Activated CD4-positive, alpha-beta memory T cell treated with anti-CD3 and anti-CD28 coated beads for 36 hours (primary cell): Measurements from ENCODE around the gene FHIP2A. TPM values are rescaled to one million over a fixed set of nuclear protein-coding genes. Genes with fewer than 3 reads are reported as not detected.
"Not testable (repeated sequence)": the region's sequence is repeated elsewhere in the genome, so short reads cannot be mapped to it uniquely, and the experiment has no call there.

Experiments
- CTCF ChIA-PET: fragments of 350-600 bp; sonication (Branson Sonifier 250); formaldehyde crosslinking; loops from one replicate; lab custom pipeline; 2021; ENCODE audit warnings: antibody characterized with exemption, inconsistent platforms; lab: Charles Lee
- POLR2A ChIA-PET: fragments of 350-600 bp; sonication (Branson Sonifier 250); formaldehyde crosslinking; loops from one replicate; lab custom pipeline; 2021; ENCODE audit warnings: antibody characterized with exemption; lab: Charles Lee
- DNase-seq: peaks from one replicate; pipeline ENCODE4 v3.0.0-alpha.2; 2020
- H3K27ac Mint-ChIP-seq: one replicate; pipeline ENCODE4 v1.8.0; 2021; ENCODE audit warnings: mixed read lengths
- H3K27me3 Mint-ChIP-seq: one replicate; pipeline ENCODE4 v1.8.0; 2021; ENCODE audit warnings: mixed read lengths
- H3K36me3 Mint-ChIP-seq: one replicate; pipeline ENCODE4 v1.8.0; 2021; ENCODE audit warnings: mixed read lengths
- H3K4me1 Mint-ChIP-seq: one replicate; pipeline ENCODE4 v1.8.0; 2021; ENCODE audit warnings: low read depth, mixed read lengths
- H3K4me3 Mint-ChIP-seq: one replicate; pipeline ENCODE4 v1.8.0; 2021; ENCODE audit warnings: mild to moderate bottlenecking, mixed read lengths
- H3K9me3 Mint-ChIP-seq: one replicate; pipeline ENCODE4 v1.8.0; 2021; ENCODE audit warnings: mixed read lengths
- intact Hi-C: fragments of 100-400 bp; cut with micrococcal nuclease; formaldehyde crosslinking; loops from one replicate; pipeline ENCODE4 v1.15.1; 2023
- total RNA-seq, 2 experiments: library from RNA; stranded (reverse); gene quantifications; one replicate each; pipeline ENCODE4 v1.2.3, GENCODE V29; 2021

Gene FHIP2A
- total RNA-seq, 2 experiments from 2014 or later: 17.2 to 21.4 TPM

GRCh38 chr10:114845978-114846693, 24.6 kb downstream of the FHIP2A start:
- no peak overlapping the region for H3K27ac Mint-ChIP-seq
- no peaks in the 10 kb centered on the region for H3K27me3 Mint-ChIP-seq
- ChIA-PET POLR2A (no interaction called here), CTCF (no interaction called here)
- DNase-seq: no peak
- intact Hi-C loops: no loop called here
- peaks cover 13% of the 10 kb centered on the region for H3K4me1 Mint-ChIP-seq
- peaks cover 51% of the 10 kb centered on the region for H3K36me3 Mint-ChIP-seq
- no peak overlapping the region for H3K4me3 Mint-ChIP-seq
- H3K9me3 Mint-ChIP-seq: no peaks in the 10 kb centered on the region

GRCh38 chr10:114847517-114847916, 25.9 kb downstream of the FHIP2A start:
- CTCF ChIA-PET, intact Hi-C loops, H3K9me3 Mint-ChIP-seq, POLR2A ChIA-PET, H3K27ac Mint-ChIP-seq, H3K4me3 Mint-ChIP-seq, DNase-seq, H3K27me3 Mint-ChIP-seq: not testable (repeated sequence)
- Mint-ChIP-seq H3K4me1 (peaks cover 13% of the 10 kb centered on the region), H3K36me3 (peaks cover 58% of the 10 kb centered on the region)

GRCh38 chr10:114849674-114850073, 28.1 kb downstream of the FHIP2A start:
- ChIA-PET CTCF (no interaction called here), POLR2A (no interaction called here)
- DNase-seq: no peak
- intact Hi-C loops: no loop called here
- no peak overlapping the region for H3K4me3 Mint-ChIP-seq
- H3K27me3 Mint-ChIP-seq: no peaks in the 10 kb centered on the region
- H3K36me3 Mint-ChIP-seq: peaks cover 55% of the 10 kb centered on the region
- H3K9me3 Mint-ChIP-seq: no peaks in the 10 kb centered on the region
- H3K27ac Mint-ChIP-seq: no peak overlapping the region
- peaks cover 13% of the 10 kb centered on the region for H3K4me1 Mint-ChIP-seq

GRCh38 chr10:114850126-114850525, 28.5 kb downstream of the FHIP2A start:
- Mint-ChIP-seq H3K27me3 (no peaks in the 10 kb centered on the region), H3K4me3 (no peak overlapping the region), H3K9me3 (no peaks in the 10 kb centered on the region), H3K36me3 (peaks cover 58% of the 10 kb centered on the region), H3K4me1 (peaks cover 13% of the 10 kb centered on the region), H3K27ac (no peak overlapping the region)
- no peak for DNase-seq
- ChIA-PET CTCF (interaction anchor here (0.7 kb wide), 1 partner anchor 29 kb away, joined by 3 read pairs; no protein-coding TSS in a partner anchor), POLR2A (interaction anchor here (0.6 kb wide), 1 partner anchor 1843 kb away, joined by 4 read pairs; no protein-coding TSS in a partner anchor)
- intact Hi-C loops: no loop called here

GRCh38 chr10:114851336-114851735, 29.8 kb downstream of the FHIP2A start:
- Mint-ChIP-seq H3K27me3 (no peaks in the 10 kb centered on the region), H3K9me3 (no peaks in the 10 kb centered on the region), H3K4me3 (no peak overlapping the region), H3K27ac (no peak overlapping the region), H3K36me3 (peaks cover 57% of the 10 kb centered on the region), H3K4me1 (peaks cover 17% of the 10 kb centered on the region)
- no peak for DNase-seq
- ChIA-PET POLR2A (no interaction called here), CTCF (no interaction called here)
- intact Hi-C loops: no loop called here

GRCh38 chr10:114852197-114852596, 30.6 kb downstream of the FHIP2A start:
- Mint-ChIP-seq H3K27me3 (no peaks in the 10 kb centered on the region), H3K27ac (no peak overlapping the region), H3K9me3 (no peaks in the 10 kb centered on the region), H3K4me1 (peaks cover 23% of the 10 kb centered on the region), H3K4me3 (no peak overlapping the region), H3K36me3 (peaks cover 53% of the 10 kb centered on the region)
- ChIA-PET CTCF (no interaction called here), POLR2A (no interaction called here)
- no peak for DNase-seq
- intact Hi-C loops: no loop called here

- H3K4me3 Mint-ChIP-seq: no peak overlapping the region
- H3K9me3 Mint-ChIP-seq: no peaks in the 10 kb centered on the region
- DNase-seq: no peak
- ChIA-PET POLR2A (no interaction called here), CTCF (interaction anchor here (1.2 kb wide), 1 partner anchor 367 kb away, joined by 3 read pairs; no protein-coding TSS in a partner anchor)
- no peak overlapping the region for H3K27ac Mint-ChIP-seq
- H3K4me1 Mint-ChIP-seq: peaks cover 28% of the 10 kb centered on the region
- H3K36me3 Mint-ChIP-seq: peaks cover 48% of the 10 kb centered on the region
- intact Hi-C loops: no loop called here
- H3K27me3 Mint-ChIP-seq: no peaks in the 10 kb centered on the region
These were observed 33.3 kb downstream of the FHIP2A start for GRCh38 chr10:114854906-114855305.

- Mint-ChIP-seq H3K36me3 (peaks cover 45% of the 10 kb centered on the region), H3K27ac (peak overlapping the region; percentile 44), H3K27me3 (no peaks in the 10 kb centered on the region), H3K4me3 (no peak overlapping the region), H3K4me1 (peaks cover 25% of the 10 kb centered on the region), H3K9me3 (no peaks in the 10 kb centered on the region)
- no peak for DNase-seq
- ChIA-PET CTCF (interaction anchor here (1.2 to 2.7 kb wide), 2 partner anchors 35 to 368 kb away, joined by 3 to 9 read pairs; partner anchors contain the start of gene FHIP2A), POLR2A (interaction anchor here (0.9 to 1.4 kb wide), 3 partner anchors 12 to 34 kb away, joined by 3 to 6 read pairs (median 3); partner anchors contain the start of gene FHIP2A)
- intact Hi-C loops: loop anchor here (1.0 to 2.0 kb wide), 4 partner anchors 31 to 241 kb away; partner anchors contain the start of gene TRUB1
These were observed 34.4 kb downstream of the FHIP2A start for GRCh38 chr10:114855776-114856543.

- POLR2A ChIA-PET: interaction anchor here (0.6 to 1.4 kb wide), 4 partner anchors 27 to 81 kb away, joined by 3 to 6 read pairs (median 4); partner anchors contain the start of genes FHIP2A and TRUB1
- H3K27ac Mint-ChIP-seq: peak overlapping the region; percentile 44
- peaks cover 46% of the 10 kb centered on the region for H3K36me3 Mint-ChIP-seq
These were observed 35.1 kb downstream of the FHIP2A start for GRCh38 chr10:114856544-114857287.

GRCh38 chr10:114857288-114857565, 35.6 kb downstream of the FHIP2A start:
- ChIA-PET CTCF (interaction anchor here (2.7 kb wide), 1 partner anchor 36 kb away, joined by 9 read pairs; the partner anchor contains the start of gene FHIP2A), POLR2A (interaction anchor here (0.6 to 1.4 kb wide), 4 partner anchors 27 to 81 kb away, joined by 3 to 6 read pairs (median 4); partner anchors contain the start of genes FHIP2A and TRUB1)
- H3K27me3 Mint-ChIP-seq, H3K9me3 Mint-ChIP-seq, DNase-seq: not testable (repeated sequence)
- Mint-ChIP-seq H3K36me3 (peaks cover 41% of the 10 kb centered on the region), H3K4me3 (peak overlapping the region; percentile 23), H3K27ac (peak overlapping the region; percentile 44), H3K4me1 (peaks cover 25% of the 10 kb centered on the region)
- intact Hi-C loops: loop anchor here (2.0 kb wide), 1 partner anchor 56 kb away; no protein-coding TSS in a partner anchor

More at GRCh38 chr10:114856544-114857287, 35.1 kb downstream of the FHIP2A start:
- CTCF ChIA-PET: interaction anchor here (2.7 kb wide), 1 partner anchor 35 kb away, joined by 9 read pairs; the partner anchor contains the start of gene FHIP2A
- Mint-ChIP-seq H3K4me1 (peaks cover 25% of the 10 kb centered on the region), H3K27me3 (no peaks in the 10 kb centered on the region), H3K9me3 (no peaks in the 10 kb centered on the region), H3K4me3 (peak overlapping the region; percentile 23)
- DNase-seq: no peak
- intact Hi-C loops: loop anchor here (1.0 to 2.0 kb wide), 4 partner anchors 31 to 241 kb away; partner anchors contain the start of gene TRUB1

GRCh38 chr10:114857922-114858629, 36.5 kb downstream of the FHIP2A start:
- Mint-ChIP-seq H3K27me3 (no peaks in the 10 kb centered on the region), H3K27ac (peak overlapping the region; percentile 28), H3K36me3 (peaks cover 37% of the 10 kb centered on the region), H3K4me1 (peaks cover 25% of the 10 kb centered on the region), H3K4me3 (no peak overlapping the region), H3K9me3 (no peaks in the 10 kb centered on the region)
- no peak for DNase-seq
- POLR2A ChIA-PET: interaction anchor here (0.9 kb wide), 1 partner anchor 80 kb away, joined by 4 read pairs; the partner anchor contains the start of gene TRUB1
- intact Hi-C loops: loop anchor here (2.0 kb wide), 1 partner anchor 57 kb away; no protein-coding TSS in a partner anchor
- CTCF ChIA-PET: interaction anchor here (2.7 kb wide), 1 partner anchor 37 kb away, joined by 9 read pairs; the partner anchor contains the start of gene FHIP2A
